SK-N-SH treated with all-trans-retinoic acid at 6 μM for 48 hours (cell line): ENCODE results near the gene GPR26.

Source experiments
- ATAC-seq: fragments of 200-7000 bp; cut with Tn5 transposase; 3 replicates; pipeline ENCODE4 v1.9.1; 2020; ENCODE audit warnings: mild to moderate bottlenecking, moderate library complexity
- ARNTL ChIP-seq: fragments of 450-650 bp; formaldehyde crosslinking; IDR thresholded peaks from 2 replicates; pipeline ENCODE4 v1.5.0; 2020; ENCODE audit warnings: low read depth, mild to moderate bottlenecking, moderate library complexity, borderline replicate concordance
- BACH2 ChIP-seq: fragments of 250-450 bp; sonication (Bioruptor Pico); IDR thresholded peaks from 2 replicates; pipeline ENCODE4 v1.9.0; 2021; ENCODE audit warnings: mild to moderate bottlenecking, borderline replicate concordance
- CSDC2 ChIP-seq: fragments of 250-450 bp; sonication (Bioruptor Pico); IDR thresholded peaks from 2 replicates; pipeline ENCODE4 v1.5.0; 2020; ENCODE audit warnings: mild to moderate bottlenecking, moderate library complexity
- ESRRG ChIP-seq: fragments of 250-450 bp; sonication (Bioruptor Pico); IDR thresholded peaks from 2 replicates; pipeline ENCODE4 v1.6.1; 2021; ENCODE audit warnings: mild to moderate bottlenecking
- GLIS3 ChIP-seq: fragments of 250-450 bp; sonication (Bioruptor Pico); IDR thresholded peaks from 2 replicates; pipeline ENCODE4 v1.5.0; 2020; ENCODE audit warnings: mild to moderate bottlenecking, moderate library complexity
- ISL1 ChIP-seq: fragments of 250-450 bp; sonication (Bioruptor Pico); IDR thresholded peaks from 2 replicates; pipeline ENCODE4 v2.1.2; 2022; ENCODE audit warnings: mild to moderate bottlenecking, moderate library complexity
- OSR1 ChIP-seq: fragments of 250-450 bp; sonication (Bioruptor Pico); IDR thresholded peaks from 2 replicates; pipeline ENCODE4 v1.8.0; 2022; ENCODE audit warnings: moderate library complexity, mild to moderate bottlenecking, inconsistent platforms
- POU6F1 ChIP-seq: fragments of 250-450 bp; sonication (Bioruptor Pico); IDR thresholded peaks from 2 replicates; pipeline ENCODE4 v1.8.0; 2021; ENCODE audit warnings: low read depth, mild to moderate bottlenecking, moderate library complexity, borderline replicate concordance
- PPARA ChIP-seq: fragments of 250-450 bp; sonication (Bioruptor Pico); IDR thresholded peaks from 2 replicates; pipeline ENCODE4 v1.5.0; 2020; ENCODE audit warnings: mild to moderate bottlenecking, borderline replicate concordance
- RARB ChIP-seq: fragments of 250-450 bp; sonication (Bioruptor Pico); IDR thresholded peaks from 2 replicates; pipeline ENCODE4 v1.8.0; 2021; ENCODE audit warnings: mild to moderate bottlenecking, moderate library complexity
- SNAI2 ChIP-seq: fragments of 250-450 bp; sonication (Bioruptor Pico); IDR thresholded peaks from 2 replicates; pipeline ENCODE4 v1.5.0; 2020; ENCODE audit warnings: mild to moderate bottlenecking, moderate library complexity
- TCF4 ChIP-seq: fragments of 250-450 bp; sonication (Bioruptor Pico); IDR thresholded peaks from 2 replicates; pipeline ENCODE4 v1.8.0; 2021; ENCODE audit warnings: mild to moderate bottlenecking, moderate library complexity, borderline replicate concordance
- ZC3H10 ChIP-seq: fragments of 250-450 bp; sonication (Bioruptor Pico); IDR thresholded peaks from 2 replicates; pipeline ENCODE4 v1.5.1; 2021; ENCODE audit warnings: mild to moderate bottlenecking, moderate library complexity
- ZFP3 ChIP-seq: fragments of 250-450 bp; sonication (Bioruptor Pico); IDR thresholded peaks from 2 replicates; pipeline ENCODE4 v1.5.0; 2020; ENCODE audit warnings: mild to moderate bottlenecking, moderate library complexity
- ZFP30 ChIP-seq: fragments of 450-650 bp; formaldehyde crosslinking; IDR thresholded peaks from 2 replicates; pipeline ENCODE4 v1.5.0; 2022; ENCODE audit warnings: mild to moderate bottlenecking, moderate library complexity
- ZNF565 ChIP-seq: fragments of 450-650 bp; formaldehyde crosslinking; conservative IDR thresholded peaks from 2 replicates; pipeline ENCODE4 v1.5.0; 2020; ENCODE audit warnings: low read depth, mild to moderate bottlenecking, moderate library complexity
- ZNF70 ChIP-seq: fragments of 450-650 bp; formaldehyde crosslinking; IDR thresholded peaks from 2 replicates; pipeline ENCODE4 v1.5.0; 2020; ENCODE audit warnings: mild to moderate bottlenecking, moderate library complexity
- ZNF8 ChIP-seq: fragments of 450-650 bp; formaldehyde crosslinking; IDR thresholded peaks from 2 replicates; pipeline ENCODE4 v1.5.0; 2020; ENCODE audit warnings: mild to moderate bottlenecking, moderate library complexity
- TF ChIP-seq, protein P1 (sequence below): fragments of 250-450 bp; sonication (Bioruptor Pico); IDR thresholded peaks from 2 replicates; pipeline ENCODE4 v1.5.0; 2020; ENCODE audit warnings: mild to moderate bottlenecking, moderate library complexity
- TF ChIP-seq, protein P2 (sequence below): fragments of 250-450 bp; sonication (Bioruptor Pico); IDR thresholded peaks from 2 replicates; pipeline ENCODE4 v1.8.0; 2020; ENCODE audit warnings: mild to moderate bottlenecking, moderate library complexity, borderline replicate concordance
- TF ChIP-seq, protein P3 (sequence below): fragments of 250-450 bp; sonication (Bioruptor Pico); IDR thresholded peaks from 2 replicates; pipeline ENCODE4 v1.5.1; 2020; ENCODE audit warnings: low read depth, mild to moderate bottlenecking, moderate library complexity

The GPR26 gene

GRCh38 chr10:123621492-123621891 lies 44.7 kb upstream of the GPR26 start (continued):
- TF ChIP-seq POU6F1 (CRISPR knock-in tag), result no peak
- no peak for TF ChIP-seq SNAI2 (CRISPR knock-in tag)

GRCh38 chr10:123621916-123622315 lies 44.2 kb upstream of the GPR26 start:
- no peak for ATAC-seq
- TF ChIP-seq, protein P1, sequence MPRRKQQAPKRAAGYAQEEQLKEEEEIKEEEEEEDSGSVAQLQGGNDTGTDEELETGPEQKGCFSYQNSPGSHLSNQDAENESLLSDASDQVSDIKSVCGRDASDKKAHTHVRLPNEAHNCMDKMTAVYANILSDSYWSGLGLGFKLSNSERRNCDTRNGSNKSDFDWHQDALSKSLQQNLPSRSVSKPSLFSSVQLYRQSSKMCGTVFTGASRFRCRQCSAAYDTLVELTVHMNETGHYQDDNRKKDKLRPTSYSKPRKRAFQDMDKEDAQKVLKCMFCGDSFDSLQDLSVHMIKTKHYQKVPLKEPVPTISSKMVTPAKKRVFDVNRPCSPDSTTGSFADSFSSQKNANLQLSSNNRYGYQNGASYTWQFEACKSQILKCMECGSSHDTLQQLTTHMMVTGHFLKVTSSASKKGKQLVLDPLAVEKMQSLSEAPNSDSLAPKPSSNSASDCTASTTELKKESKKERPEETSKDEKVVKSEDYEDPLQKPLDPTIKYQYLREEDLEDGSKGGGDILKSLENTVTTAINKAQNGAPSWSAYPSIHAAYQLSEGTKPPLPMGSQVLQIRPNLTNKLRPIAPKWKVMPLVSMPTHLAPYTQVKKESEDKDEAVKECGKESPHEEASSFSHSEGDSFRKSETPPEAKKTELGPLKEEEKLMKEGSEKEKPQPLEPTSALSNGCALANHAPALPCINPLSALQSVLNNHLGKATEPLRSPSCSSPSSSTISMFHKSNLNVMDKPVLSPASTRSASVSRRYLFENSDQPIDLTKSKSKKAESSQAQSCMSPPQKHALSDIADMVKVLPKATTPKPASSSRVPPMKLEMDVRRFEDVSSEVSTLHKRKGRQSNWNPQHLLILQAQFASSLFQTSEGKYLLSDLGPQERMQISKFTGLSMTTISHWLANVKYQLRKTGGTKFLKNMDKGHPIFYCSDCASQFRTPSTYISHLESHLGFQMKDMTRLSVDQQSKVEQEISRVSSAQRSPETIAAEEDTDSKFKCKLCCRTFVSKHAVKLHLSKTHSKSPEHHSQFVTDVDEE, result no peak
- no peak for TF ChIP-seq ARNTL (CRISPR knock-in tag)
- no peak for TF ChIP-seq ESRRG (CRISPR knock-in tag)
- TF ChIP-seq CSDC2 (CRISPR knock-in tag), result no peak
- no peak for TF ChIP-seq BACH2 (CRISPR knock-in tag)
- TF ChIP-seq POU6F1 (CRISPR knock-in tag), result no peak
- TF ChIP-seq ZNF565, result no peak
- no peak for TF ChIP-seq ZFP30
- TF ChIP-seq ISL1 (CRISPR knock-in tag), result no peak
- no peak for TF ChIP-seq ZNF8
- TF ChIP-seq ZFP3, result no peak
- no peak for TF ChIP-seq RARB (CRISPR knock-in tag)
- TF ChIP-seq ZNF70 (CRISPR knock-in tag), result no peak
- no peak for TF ChIP-seq SNAI2 (CRISPR knock-in tag)
- TF ChIP-seq, all 23 proteins: peak for 0

- no peak for ATAC-seq
- TF ChIP-seq ZNF8, result no peak
- no peak for TF ChIP-seq ZNF565
- TF ChIP-seq TCF4 (CRISPR knock-in tag), result no peak
- no peak for TF ChIP-seq OSR1 (CRISPR knock-in tag)
- TF ChIP-seq ARNTL (CRISPR knock-in tag), result no peak
- TF ChIP-seq, protein P2, sequence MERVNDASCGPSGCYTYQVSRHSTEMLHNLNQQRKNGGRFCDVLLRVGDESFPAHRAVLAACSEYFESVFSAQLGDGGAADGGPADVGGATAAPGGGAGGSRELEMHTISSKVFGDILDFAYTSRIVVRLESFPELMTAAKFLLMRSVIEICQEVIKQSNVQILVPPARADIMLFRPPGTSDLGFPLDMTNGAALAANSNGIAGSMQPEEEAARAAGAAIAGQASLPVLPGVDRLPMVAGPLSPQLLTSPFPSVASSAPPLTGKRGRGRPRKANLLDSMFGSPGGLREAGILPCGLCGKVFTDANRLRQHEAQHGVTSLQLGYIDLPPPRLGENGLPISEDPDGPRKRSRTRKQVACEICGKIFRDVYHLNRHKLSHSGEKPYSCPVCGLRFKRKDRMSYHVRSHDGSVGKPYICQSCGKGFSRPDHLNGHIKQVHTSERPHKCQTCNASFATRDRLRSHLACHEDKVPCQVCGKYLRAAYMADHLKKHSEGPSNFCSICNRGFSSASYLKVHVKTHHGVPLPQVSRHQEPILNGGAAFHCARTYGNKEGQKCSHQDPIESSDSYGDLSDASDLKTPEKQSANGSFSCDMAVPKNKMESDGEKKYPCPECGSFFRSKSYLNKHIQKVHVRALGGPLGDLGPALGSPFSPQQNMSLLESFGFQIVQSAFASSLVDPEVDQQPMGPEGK (CRISPR knock-in tag), result no peak
Observed at GRCh38 chr10:123622381-123622780, 43.8 kb upstream of the GPR26 start.

DNA sequence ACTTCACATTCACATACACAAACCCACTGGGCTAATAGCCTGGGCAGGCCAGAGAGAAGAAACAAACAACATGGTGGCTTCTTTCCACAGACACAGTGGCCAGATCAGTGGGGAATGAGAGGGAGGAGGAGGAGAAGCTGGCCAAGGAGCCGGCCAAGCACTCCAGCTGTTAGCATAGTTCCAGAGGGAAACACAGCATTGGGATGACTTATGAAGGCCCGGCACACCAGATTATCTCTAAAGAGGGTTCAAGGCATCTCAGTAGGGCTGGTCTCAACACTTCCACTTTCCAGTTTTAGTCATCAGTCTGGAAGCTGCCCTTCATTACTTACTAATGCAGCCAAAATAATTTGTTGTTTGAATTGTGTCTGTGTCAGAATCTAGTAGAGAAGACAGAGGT lies 42.1 kb upstream of the GPR26 start:
- no peak for ATAC-seq
- TF ChIP-seq ZFP30 (no peak), ISL1 (CRISPR knock-in tag) (no peak), GLIS3 (no peak), ESRRG (CRISPR knock-in tag) (no peak)
- TF ChIP-seq, all 23 proteins: peak for 0

- TF ChIP-seq OSR1 (CRISPR knock-in tag), result no peak
- no peak for TF ChIP-seq ZFP30
- TF ChIP-seq ZNF565, result no peak
- no peak for TF ChIP-seq ESRRG (CRISPR knock-in tag)
- ATAC-seq, result no peak
Observed at GRCh38 chr10:123633106-123633505, 33.0 kb upstream of the GPR26 start.

GRCh38 chr10:123633636-123634035 lies 32.5 kb upstream of the GPR26 start:
- no peak for ATAC-seq
- TF ChIP-seq, protein P2 (CRISPR knock-in tag), result no peak
- no peak for TF ChIP-seq RARB (CRISPR knock-in tag)
- no peak for TF ChIP-seq ZNF70 (CRISPR knock-in tag)
- TF ChIP-seq OSR1 (CRISPR knock-in tag), result no peak
- TF ChIP-seq, protein P3, sequence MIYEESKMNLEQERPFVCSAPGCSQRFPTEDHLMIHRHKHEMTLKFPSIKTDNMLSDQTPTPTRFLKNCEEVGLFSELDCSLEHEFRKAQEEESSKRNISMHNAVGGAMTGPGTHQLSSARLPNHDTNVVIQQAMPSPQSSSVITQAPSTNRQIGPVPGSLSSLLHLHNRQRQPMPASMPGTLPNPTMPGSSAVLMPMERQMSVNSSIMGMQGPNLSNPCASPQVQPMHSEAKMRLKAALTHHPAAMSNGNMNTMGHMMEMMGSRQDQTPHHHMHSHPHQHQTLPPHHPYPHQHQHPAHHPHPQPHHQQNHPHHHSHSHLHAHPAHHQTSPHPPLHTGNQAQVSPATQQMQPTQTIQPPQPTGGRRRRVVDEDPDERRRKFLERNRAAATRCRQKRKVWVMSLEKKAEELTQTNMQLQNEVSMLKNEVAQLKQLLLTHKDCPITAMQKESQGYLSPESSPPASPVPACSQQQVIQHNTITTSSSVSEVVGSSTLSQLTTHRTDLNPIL (CRISPR knock-in tag), result no peak
- no peak for TF ChIP-seq GLIS3
- TF ChIP-seq ESRRG (CRISPR knock-in tag), result no peak
- no peak for TF ChIP-seq SNAI2 (CRISPR knock-in tag)
- no peak for TF ChIP-seq ZNF8
- TF ChIP-seq ZC3H10 (CRISPR knock-in tag), result no peak
- TF ChIP-seq PPARA, result no peak
